Measurements from ENCODE around the gene KCNJ9. TPM values are rescaled to one million over a fixed set of nuclear protein-coding genes. Genes with fewer than 3 reads are reported as not detected.
A peak's percentile ranks its signal among the peaks of the same experiment; 100 is the strongest.

KCNJ9 gene
- total and polyA plus RNA-seq, 2 donors = 0.04 to 0.26 TPM

- no peak overlapping the region for H3K4me3 ChIP-seq (ENCODE audit: low read depth, low read length)
- 59% methylated on average over 1 of the region's 1 CpG for WGBS
- no peaks in the 10 kb centered on the region for H3K36me3 ChIP-seq (ENCODE audit: insufficient read depth)
- no peak for DNase-seq (ENCODE audit: extremely low spot score)
- H3K4me1 ChIP-seq (ENCODE audit: insufficient read depth) = no peaks in the 10 kb centered on the region
- H3K27ac ChIP-seq (ENCODE audit: low read depth) = no peak overlapping the region
Measured at GRCh38 chr1:160056648-160057169, 24.6 kb upstream of the KCNJ9 start.

GRCh38 chr1:160058087-160058486 is 23.3 kb upstream of the KCNJ9 start:
- Histone ChIP-seq H3K4me3 (ENCODE audit: low read depth, low read length) (no peak overlapping the region), H3K36me3 (ENCODE audit: insufficient read depth) (no peaks in the 10 kb centered on the region)
- 54% methylated on average over 2 of the region's 2 CpGs for WGBS

GRCh38 chr1:160061369-160062229 is 19.7 kb upstream of the KCNJ9 start:
- WGBS = 63% methylated on average over 15 of the region's 15 CpGs
- Histone ChIP-seq H3K4me1 (ENCODE audit: insufficient read depth) (no peaks in the 10 kb centered on the region), H3K4me3 (ENCODE audit: low read depth, low read length) (no peak overlapping the region), H3K27ac (ENCODE audit: low read depth) (no peak overlapping the region), H3K36me3 (ENCODE audit: insufficient read depth) (no peaks in the 10 kb centered on the region)
- no peak for DNase-seq (ENCODE audit: extremely low spot score)

More at GRCh38 chr1:160058087-160058486, 23.3 kb upstream of the KCNJ9 start:
- Histone ChIP-seq H3K4me1 (ENCODE audit: insufficient read depth) (no peaks in the 10 kb centered on the region), H3K27ac (ENCODE audit: low read depth) (no peak overlapping the region)
- DNase-seq (ENCODE audit: extremely low spot score) = no peak

DNA sequence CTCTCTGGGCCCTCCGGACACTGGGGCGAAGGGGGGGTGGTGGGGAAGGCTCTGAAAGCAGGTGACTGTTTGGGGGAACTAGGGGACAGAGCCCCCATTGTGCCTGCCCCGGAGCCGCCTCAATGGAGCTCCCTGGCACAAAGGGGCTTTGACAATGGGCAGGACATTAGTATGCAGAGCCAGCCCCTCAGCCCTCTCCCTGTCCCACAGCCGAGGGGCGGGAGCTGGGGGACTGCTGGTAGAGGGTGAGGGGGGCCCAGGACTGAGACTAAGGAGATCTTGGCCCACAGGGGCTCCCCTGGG is 19.2 kb upstream of the KCNJ9 start:
- Histone ChIP-seq H3K4me3 (ENCODE audit: low read depth, low read length) (no peak overlapping the region), H3K36me3 (ENCODE audit: insufficient read depth) (no peaks in the 10 kb centered on the region), H3K27ac (ENCODE audit: low read depth) (no peak overlapping the region), H3K4me1 (ENCODE audit: insufficient read depth) (no peaks in the 10 kb centered on the region)
- DNase-seq (ENCODE audit: extremely low spot score) = no peak
- WGBS = 67% methylated on average over 6 of the region's 6 CpGs

GRCh38 chr1:160063176-160063575 is 18.2 kb upstream of the KCNJ9 start:
- Histone ChIP-seq H3K4me1 (ENCODE audit: insufficient read depth) (no peaks in the 10 kb centered on the region), H3K4me3 (ENCODE audit: low read depth, low read length) (no peak overlapping the region), H3K36me3 (ENCODE audit: insufficient read depth) (no peaks in the 10 kb centered on the region), H3K27ac (ENCODE audit: low read depth) (no peak overlapping the region)
- no peak for DNase-seq (ENCODE audit: extremely low spot score)
- 95% methylated on average over 5 of the region's 5 CpGs for WGBS

DNA sequence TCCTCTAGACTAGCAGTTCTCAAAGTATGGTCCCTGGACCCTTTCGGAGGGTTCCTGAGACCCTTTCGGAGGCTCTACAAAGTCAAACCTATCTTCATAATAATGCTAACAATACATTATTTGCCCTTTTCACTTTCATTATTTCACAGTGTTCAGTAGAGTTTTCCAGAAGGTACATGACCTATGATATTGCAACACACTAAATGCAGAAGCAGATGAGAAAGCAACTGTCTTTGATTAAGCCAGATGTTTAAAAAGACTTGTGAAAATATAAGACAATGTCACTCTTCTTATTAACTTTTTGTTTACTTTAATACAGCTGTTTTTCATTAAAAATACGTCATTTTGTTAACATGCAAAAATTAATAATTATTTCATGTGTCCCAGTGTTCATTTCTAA is 17.2 kb upstream of the KCNJ9 start:
- Histone ChIP-seq H3K4me1 (ENCODE audit: insufficient read depth) (no peaks in the 10 kb centered on the region), H3K4me3 (ENCODE audit: low read depth, low read length) (no peak overlapping the region), H3K36me3 (ENCODE audit: insufficient read depth) (no peaks in the 10 kb centered on the region), H3K27ac (ENCODE audit: low read depth) (no peak overlapping the region)
- 85% methylated on average over 3 of the region's 3 CpGs for WGBS
- no peak for DNase-seq (ENCODE audit: extremely low spot score)

DNA sequence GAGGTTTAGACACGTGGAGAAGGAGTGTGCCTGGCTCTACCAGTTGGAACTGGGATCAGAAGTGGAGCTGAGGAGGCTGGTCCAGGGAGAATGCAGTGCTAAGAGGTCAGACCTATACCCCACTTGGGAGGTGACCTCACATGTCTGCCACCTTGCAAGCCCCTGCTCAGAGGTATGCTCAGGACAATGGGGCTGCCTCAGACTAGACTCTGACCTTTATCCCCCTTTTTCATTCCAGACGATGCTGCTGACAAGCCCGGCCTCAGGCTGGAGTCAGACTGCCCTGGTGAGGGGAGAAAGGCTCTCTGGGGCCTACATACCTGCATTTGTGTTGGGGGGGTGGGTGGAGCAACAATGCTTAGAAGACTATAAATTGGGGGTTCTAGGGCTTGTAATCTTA is 16.6 kb upstream of the KCNJ9 start:
- 55% methylated on average over 3 of the region's 3 CpGs for WGBS
- no peak overlapping the region for H3K27ac ChIP-seq (ENCODE audit: low read depth)
- H3K4me3 ChIP-seq (ENCODE audit: low read depth, low read length) = no peak overlapping the region
- no peaks in the 10 kb centered on the region for H3K36me3 ChIP-seq (ENCODE audit: insufficient read depth)
- DNase-seq (ENCODE audit: extremely low spot score) = no peak
- no peaks in the 10 kb centered on the region for H3K4me1 ChIP-seq (ENCODE audit: insufficient read depth)

- no peak for DNase-seq (ENCODE audit: extremely low spot score)
- no peak overlapping the region for H3K4me3 ChIP-seq (ENCODE audit: low read depth, low read length)
- H3K36me3 ChIP-seq (ENCODE audit: insufficient read depth) = no peaks in the 10 kb centered on the region
- WGBS = 55% methylated on average over 6 of the region's 6 CpGs
- no peaks in the 10 kb centered on the region for H3K4me1 ChIP-seq (ENCODE audit: insufficient read depth)
- no peak overlapping the region for H3K27ac ChIP-seq (ENCODE audit: low read depth)
Measured at GRCh38 chr1:160066829-160067745, 14.3 kb upstream of the KCNJ9 start.

DNA sequence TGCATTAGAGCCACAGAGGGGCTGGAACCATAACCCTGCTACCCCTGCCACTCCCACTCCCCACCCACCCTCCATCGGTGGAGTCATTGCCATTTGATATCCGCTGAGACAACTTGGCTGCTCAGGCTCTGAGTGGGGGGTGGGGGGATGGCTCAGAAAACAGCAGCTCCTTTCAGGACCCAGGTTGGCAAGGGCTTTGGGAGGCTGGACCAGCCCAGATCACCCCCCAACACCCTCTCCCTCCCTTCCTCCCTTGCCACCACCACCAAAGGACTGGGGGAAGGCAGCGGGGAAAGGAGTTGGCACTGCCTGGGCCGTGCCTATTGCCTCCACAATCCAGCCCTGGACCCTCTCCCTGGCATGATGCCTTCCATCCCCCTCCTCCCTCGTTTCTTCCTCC is 13.1 kb upstream of the KCNJ9 start:
- Histone ChIP-seq H3K27ac (ENCODE audit: low read depth) (no peak overlapping the region), H3K4me3 (ENCODE audit: low read depth, low read length) (no peak overlapping the region), H3K4me1 (ENCODE audit: insufficient read depth) (no peaks in the 10 kb centered on the region), H3K36me3 (ENCODE audit: insufficient read depth) (no peaks in the 10 kb centered on the region)
- DNase-seq (ENCODE audit: extremely low spot score) = no peak
- 73% methylated on average over 5 of the region's 5 CpGs for WGBS

GRCh38 chr1:160069460-160070231 is 11.7 kb upstream of the KCNJ9 start, which contains the start of gene KCNJ10:
Gene KCNJ10, minus strand, starts transcription at chr1:160070160. Its CDS starts 27,628 bp downstream, at chr1:160042532.
- Histone ChIP-seq H3K27ac (ENCODE audit: low read depth) (no peak within 1 kb of the TSS), H3K36me3 (ENCODE audit: insufficient read depth) (no peaks in the 10 kb centered on the region), H3K4me1 (ENCODE audit: insufficient read depth) (no peaks in the 10 kb centered on the region), H3K4me3 (ENCODE audit: low read depth, low read length) (peak within 1 kb of the TSS; percentile 29)
- no peak for DNase-seq (ENCODE audit: extremely low spot score)
- 11% methylated on average over 32 of the region's 32 CpGs for WGBS

GRCh38 chr1:160070243-160071163 is 10.8 kb upstream of the KCNJ9 start:
- peak overlapping the region; percentile 29 for H3K4me3 ChIP-seq (ENCODE audit: low read depth, low read length)
- no peak overlapping the region for H3K27ac ChIP-seq (ENCODE audit: low read depth)
- 2% methylated on average over 46 of the region's 46 CpGs for WGBS
- H3K36me3 ChIP-seq (ENCODE audit: insufficient read depth) = no peaks in the 10 kb centered on the region
- peak; percentile 31 for DNase-seq (ENCODE audit: extremely low spot score)
- H3K4me1 ChIP-seq (ENCODE audit: insufficient read depth) = no peaks in the 10 kb centered on the region

DNA sequence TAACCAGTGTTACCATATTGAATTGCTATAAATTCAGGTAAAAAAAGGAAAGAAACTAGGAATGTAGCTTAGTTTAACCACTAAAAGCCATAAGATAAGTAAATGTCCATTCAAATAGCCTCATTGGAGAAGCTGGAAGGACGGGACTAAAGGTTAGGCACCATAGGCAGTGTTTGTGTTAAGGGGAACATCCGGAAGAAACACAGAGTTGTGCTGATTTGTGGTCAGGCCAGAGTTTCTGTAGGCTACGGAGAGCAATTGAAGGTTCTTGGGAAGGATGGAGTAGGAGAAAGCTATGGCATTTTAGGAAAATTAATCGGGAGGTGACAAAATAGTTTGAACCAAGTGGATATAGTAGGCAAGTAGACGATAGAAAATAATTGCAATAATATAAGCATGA is 10.0 kb upstream of the KCNJ9 start:
- no peak for DNase-seq (ENCODE audit: extremely low spot score)
- WGBS = 88% methylated on average over 5 of the region's 5 CpGs
- no peak overlapping the region for H3K27ac ChIP-seq (ENCODE audit: low read depth)
- H3K4me1 ChIP-seq (ENCODE audit: insufficient read depth) = no peaks in the 10 kb centered on the region
- H3K36me3 ChIP-seq (ENCODE audit: insufficient read depth) = no peaks in the 10 kb centered on the region
- H3K4me3 ChIP-seq (ENCODE audit: low read depth, low read length) = no peak overlapping the region
